Measurements from ENCODE around the gene GALNT12.

The GALNT12 gene

GRCh38 chr9:98882569-98882923 is 75.1 kb downstream of the GALNT12 start:
- DNase-seq, result no peak

- DNase-seq, result no peak
Observed at GRCh38 chr9:98883276-98883675, 75.8 kb downstream of the GALNT12 start.

GRCh38 chr9:98884849-98885248 is 77.4 kb downstream of the GALNT12 start:
- no peak for DNase-seq

- DNase-seq, result no peak
Observed at GRCh38 chr9:98885575-98886295, 78.3 kb downstream of the GALNT12 start.

- no peak for DNase-seq
Observed at GRCh38 chr9:98886691-98887229, 79.3 kb downstream of the GALNT12 start.

GRCh38 chr9:98887918-98888510 is 80.5 kb downstream of the GALNT12 start:
- no peak for DNase-seq

GRCh38 chr9:98888801-98889421 is 81.4 kb downstream of the GALNT12 start:
- no peak for DNase-seq

- DNase-seq, result no peak
Observed at GRCh38 chr9:98890256-98890655, 82.8 kb downstream of the GALNT12 start.

GRCh38 chr9:98892288-98892687 is 84.8 kb downstream of the GALNT12 start:
- no peak for DNase-seq

GRCh38 chr9:98892690-98893089 is 85.2 kb downstream of the GALNT12 start:
- DNase-seq, result no peak

- DNase-seq, result no peak
Observed at GRCh38 chr9:98894171-98894570, 86.7 kb downstream of the GALNT12 start.

GRCh38 chr9:98894761-98895160 is 87.3 kb downstream of the GALNT12 start:
- no peak for DNase-seq

GRCh38 chr9:98896632-98897031 is 89.2 kb downstream of the GALNT12 start:
- no peak for DNase-seq

GRCh38 chr9:98897745-98898144 is 90.3 kb downstream of the GALNT12 start:
- DNase-seq, result no peak

- no peak for DNase-seq
Observed at GRCh38 chr9:98899408-98900056, 92.1 kb downstream of the GALNT12 start.
